HG03342 (cell line): ENCODE data around the gene C11orf58.

Experiments
- ATAC-seq: cut with Tn5 transposase; IDR thresholded peaks from one replicate; pipeline ENCODE4 v1.9.1; 2021; ENCODE audit warnings: mild to moderate bottlenecking, moderate library complexity; ENCODE audit not compliant: unreplicated experiment

Gene C11orf58

DNA sequence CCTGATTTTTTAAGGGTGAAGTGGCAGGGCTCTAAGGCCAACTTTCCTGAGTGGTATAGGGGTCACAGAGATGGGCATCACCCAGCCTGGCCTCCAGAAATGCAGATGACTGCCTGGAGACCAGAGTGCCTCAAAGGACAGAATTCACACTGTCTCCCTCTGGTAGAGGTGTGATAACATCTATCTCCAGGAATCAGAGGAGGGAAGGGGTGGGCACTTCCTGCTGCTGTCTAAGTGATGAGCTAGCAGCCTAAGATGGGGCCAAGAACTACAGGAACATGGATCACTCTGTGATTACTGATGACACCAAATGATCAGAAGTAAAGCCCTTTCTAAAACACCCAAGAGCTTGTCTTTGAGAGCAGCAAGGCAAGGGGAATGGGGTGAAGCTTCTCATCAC is 61.9 kb downstream of the C11orf58 start:
- ATAC-seq, result no peak

DNA sequence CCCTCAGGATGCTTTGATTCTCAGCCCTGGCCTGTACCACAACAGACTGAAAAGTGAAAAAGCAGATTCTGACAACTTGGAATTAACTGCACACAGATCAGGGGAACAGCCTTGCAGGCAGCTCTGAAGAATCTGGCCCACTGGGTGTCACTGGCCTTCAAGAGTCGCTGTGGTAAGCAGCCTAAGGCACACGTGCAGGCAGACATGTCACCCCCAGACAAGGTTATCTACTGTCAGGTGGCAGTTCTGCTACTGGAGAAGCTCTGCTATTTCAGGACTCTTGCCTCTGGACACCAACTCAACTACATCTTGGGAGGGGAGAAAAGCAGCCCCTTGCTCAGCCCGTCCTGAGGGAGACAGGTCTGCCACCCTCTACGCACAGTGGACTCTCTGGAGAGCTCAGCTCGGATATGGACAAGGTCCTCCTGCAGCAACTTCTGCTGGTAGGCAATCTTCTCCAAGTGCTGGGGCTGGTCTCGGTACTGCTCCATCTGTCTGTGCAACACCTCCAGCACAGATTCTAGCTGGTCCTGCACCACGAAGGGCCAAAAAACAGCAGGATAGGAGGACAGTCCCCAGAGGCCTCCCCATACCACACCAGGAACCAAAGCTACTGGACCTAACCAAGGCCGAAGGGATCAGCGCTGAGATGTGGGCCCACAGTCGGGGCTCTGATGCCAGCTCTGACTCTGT is 63.0 kb downstream of the C11orf58 start:
- ATAC-seq, result no peak

DNA sequence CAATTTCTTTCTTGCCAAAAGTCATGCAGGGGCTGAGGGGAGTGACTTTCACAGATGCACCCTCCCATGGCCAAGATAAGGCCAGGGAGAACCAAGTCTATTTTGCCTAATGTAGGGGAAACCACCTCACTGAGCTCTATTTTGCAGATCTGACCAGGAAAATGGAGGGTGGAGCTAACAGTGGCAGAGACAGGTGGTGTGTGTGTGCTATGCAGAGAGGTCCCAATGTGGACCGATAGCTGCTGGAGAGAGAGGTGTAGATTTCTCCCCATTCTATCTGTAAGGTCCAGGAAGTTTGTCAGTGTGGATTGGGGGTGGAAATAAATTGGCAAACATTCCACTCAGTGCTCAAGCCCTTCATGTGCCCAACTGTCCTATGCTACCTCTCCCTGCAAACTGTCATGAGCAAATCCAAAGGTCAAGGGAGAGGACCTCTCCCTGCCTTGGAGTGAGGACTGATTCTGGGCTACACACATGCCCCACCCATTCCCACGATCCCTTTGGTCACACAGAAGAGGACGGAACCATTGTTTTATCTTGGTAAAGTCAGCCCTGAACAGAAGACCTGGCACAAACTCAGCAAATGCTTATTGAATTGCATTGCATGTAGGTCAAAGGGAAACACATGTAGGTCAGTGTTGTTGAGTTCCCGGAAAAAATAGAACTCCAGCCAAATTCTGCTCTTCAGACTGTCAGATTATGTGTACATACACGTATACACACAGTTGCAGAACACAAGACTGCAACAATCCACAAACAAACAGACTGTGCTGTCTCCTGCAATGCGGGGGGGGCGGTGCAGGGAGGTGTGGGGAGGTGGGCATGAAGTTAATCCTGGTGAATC is 65.9 kb downstream of the C11orf58 start:
- no peak for ATAC-seq

DNA sequence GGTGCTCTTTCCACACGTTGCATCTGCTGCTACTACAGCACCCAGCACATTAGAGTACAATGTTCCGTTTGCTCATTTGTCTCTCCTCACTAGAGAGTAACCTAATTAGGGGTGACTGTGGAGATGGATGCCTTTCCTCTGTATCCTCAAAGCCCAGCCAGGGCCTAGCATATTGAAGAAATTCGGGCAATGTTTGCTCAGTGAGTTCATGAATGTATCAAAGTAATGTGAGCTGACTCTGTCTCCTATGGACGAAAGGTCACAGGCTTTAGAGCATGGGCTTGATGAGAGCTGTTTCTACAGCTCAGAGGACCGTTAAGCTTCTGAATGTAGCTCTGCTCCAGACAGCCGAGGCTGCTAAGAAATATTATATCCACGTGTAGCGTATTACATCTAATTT is 67.5 kb downstream of the C11orf58 start:
- ATAC-seq, result no peak

DNA sequence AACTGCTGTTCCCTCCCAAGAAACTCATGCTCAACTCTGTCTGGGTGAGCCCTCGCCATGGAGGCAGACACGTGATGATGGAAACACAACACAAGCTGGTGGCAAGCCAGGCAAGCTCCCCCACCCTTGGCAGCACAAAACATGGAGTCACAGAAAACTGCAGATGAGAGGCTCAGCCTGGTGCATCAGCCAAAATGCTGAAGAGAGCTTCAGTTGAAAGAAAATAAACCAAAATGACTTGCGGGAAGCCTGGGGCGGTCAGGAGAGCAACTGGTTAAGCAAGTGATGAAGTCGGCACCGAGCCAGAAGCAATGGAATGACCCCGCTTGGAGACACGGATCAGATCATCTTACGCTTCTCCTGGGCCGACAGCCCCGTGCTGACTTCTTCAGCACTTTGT is 68.3 kb downstream of the C11orf58 start:
- no peak for ATAC-seq

DNA sequence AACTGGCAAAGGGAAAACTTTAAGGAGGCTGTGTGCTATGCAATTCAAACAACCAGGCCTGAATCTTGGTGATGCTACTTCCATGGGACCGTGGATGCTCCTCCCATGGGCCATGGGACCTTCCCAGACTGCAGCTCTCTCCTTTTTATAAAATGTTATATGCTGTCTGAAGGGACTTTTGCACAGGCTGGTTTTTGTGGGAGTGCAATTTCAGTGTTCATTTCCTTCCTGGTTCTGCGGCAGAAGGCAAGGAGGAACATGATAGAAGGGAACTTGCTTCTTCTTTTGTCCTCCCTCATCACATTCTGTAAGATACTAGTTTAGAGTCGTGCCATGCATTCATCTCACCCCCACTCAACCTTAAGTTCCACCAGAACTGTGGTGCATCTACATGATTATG is 68.9 kb downstream of the C11orf58 start:
- no peak for ATAC-seq
